Erythroblast (primary cell): ENCODE data around the gene ZBTB37.

Experiments
- GATA1 ChIP-seq: IDR thresholded peaks from 2 replicates; pipeline ENCODE4 v1.6.1; 2011; ENCODE audit warnings: low read depth, mild to moderate bottlenecking, control low read depth, low read length, moderate library complexity
- POLR2A ChIP-seq: IDR thresholded peaks from 2 replicates; pipeline ENCODE4 v1.6.1; 2011; ENCODE audit warnings: mild to moderate bottlenecking, low read length

GRCh38 chr1:173865468-173866164 lies 2.6 kb upstream of the ZBTB37 start:
- TF ChIP-seq POLR2A (no peak), GATA1 (no peak)
